ENCODE results near the gene CPXM1.

- TF ChIP-seq POLR2A (IDR thresholded peaks at IDR 0.05) (no peak), CTCF (IDR thresholded peaks at IDR 0.05) (peak; percentile 33 to 72 (median 58))
These were observed 47.6 kb downstream of the CPXM1 start for GRCh38 chr20:2752567-2753460.
